T-cell (primary cell): Measurements from ENCODE around the gene LNP1. TPM values are rescaled to one million over a fixed set of nuclear protein-coding genes. Genes with fewer than 3 reads are reported as not detected.

Experiments
- ATAC-seq, 4 experiments: fragments of 200-7000 bp in 3 of 4; fragments of 150-1000 bp in 1 of 4; cut with Tn5 transposase; replicated peaks in 1 of 4; 1 replicate in 3 of 4; 2 replicates in 1 of 4; pipeline ENCODE4 v1.10.0; 2021; ENCODE audit warnings: moderate library complexity in 3 of 4, mild to moderate bottlenecking in 2 of 4, moderate number of reproducible peaks in 1 of 4
- CTCF ChIA-PET, 2 donors: fragments of 300-600 bp; sonication (Branson Sonifier 250); formaldehyde crosslinking; loops; one replicate each; lab custom pipeline; 2022; ENCODE audit warnings: antibody characterized with exemption in 2 of 2; lab: Charles Lee
- POLR2A ChIA-PET, 2 donors: fragments of 300-600 bp; sonication (Branson Sonifier 250); formaldehyde crosslinking; loops; one replicate each; lab custom pipeline; 2022; ENCODE audit warnings: antibody characterized with exemption in 2 of 2; lab: Charles Lee
- DNase-seq, 35 experiments: peaks; one replicate each; pipeline versions ENCODE4 v3.0.0 to v3.0.0-alpha.2; 2013 to 2023
- H3K27ac ChIP-seq: one replicate; pipeline ENCODE4 v1.5.1; 2013; ENCODE audit warnings: low read length
- H3K27me3 ChIP-seq, 2 experiments: replicated peaks in 1 of 2; 1 replicate in 1 of 2; 2 replicates in 1 of 2; pipeline versions ENCODE4 v1.6.1 to v1.7.0; 2013; ENCODE audit warnings: low read length in 1 of 2, mixed read lengths in 1 of 2; ENCODE audit not compliant: control insufficient read depth in 2 of 2, insufficient read depth in 2 of 2; ENCODE audit errors: extremely low read depth in 1 of 2
- H3K36me3 ChIP-seq, 2 donors: 1 replicate in 1 of 2; 2 replicates in 1 of 2; pipeline versions ENCODE4 v1.6.1 to v1.7.0; 2013; ENCODE audit warnings: low read length in 1 of 2; ENCODE audit not compliant: control insufficient read depth in 2 of 2, insufficient read depth in 1 of 2; ENCODE audit errors: extremely low read depth in 1 of 2
- H3K4me1 ChIP-seq, 2 experiments: 1 replicate in 1 of 2; 2 replicates in 1 of 2; pipeline versions ENCODE4 v1.6.1 to v1.7.0; 2013; ENCODE audit warnings: low read length in 2 of 2, mixed read lengths in 1 of 2; ENCODE audit not compliant: insufficient read depth in 2 of 2, control insufficient read depth in 1 of 2; ENCODE audit errors: extremely low read depth in 1 of 2
- H3K4me3 ChIP-seq, 2 donors: 1 replicate in 1 of 2; 2 replicates in 1 of 2; pipeline versions ENCODE4 v1.5.1 to v1.7.0; 2013; ENCODE audit warnings: mild to moderate bottlenecking in 2 of 2, low read length in 1 of 2, moderate library complexity in 1 of 2; ENCODE audit not compliant: control insufficient read depth in 1 of 2; ENCODE audit errors: extremely low read depth in 1 of 2
- H3K9me3 ChIP-seq: 2 replicates; pipeline ENCODE4 v1.7.0; 2013
- H3K27ac Mint-ChIP-seq, 2 donors: one replicate each; pipeline ENCODE4 v1.8.0; 2020 to 2021; ENCODE audit warnings: mild to moderate bottlenecking in 2 of 2, mixed read lengths in 2 of 2
- H3K27me3 Mint-ChIP-seq, 2 donors: one replicate each; pipeline ENCODE4 v1.8.0; 2021 to 2022; ENCODE audit warnings: mixed read lengths in 2 of 2
- H3K36me3 Mint-ChIP-seq: one replicate; pipeline ENCODE4 v1.8.0; 2021; ENCODE audit warnings: mixed read lengths
- H3K4me1 Mint-ChIP-seq, 3 donors: one replicate each; pipeline ENCODE4 v1.8.0; 2020 to 2022; ENCODE audit warnings: mixed read lengths in 3 of 3, mild to moderate bottlenecking in 1 of 3
- H3K4me3 Mint-ChIP-seq, 3 donors: one replicate each; pipeline ENCODE4 v1.8.0; 2020 to 2022; ENCODE audit warnings: mild to moderate bottlenecking in 3 of 3, mixed read lengths in 3 of 3, moderate library complexity in 3 of 3
- H3K9me3 Mint-ChIP-seq, 3 donors: one replicate each; pipeline ENCODE4 v1.8.0; 2020 to 2022; ENCODE audit warnings: mixed read lengths in 3 of 3
- WGBS: methylation state at CpG from one replicate; pipeline ENCODE4 v1.1.5; 2013; ENCODE audit warnings: missing lambda C conversion rate; ENCODE audit not compliant: insufficient coverage; 5-methylcytosine and 5-hydroxymethylcytosine counted together
- total RNA-seq, 35 experiments: library from RNA in 6 of 35; stranded (reverse) in 6 of 35; fragments of 120-200 nt in 1 of 35; gene quantifications; one replicate each; pipeline versions ENCODE4 v1.2.1 to v1.2.4 and lab custom pipeline; 2013 to 2026

The LNP1 gene
- total RNA-seq, 5 donors from 2014 or later (not counting 1 experiment from before 2014, with no cell fraction given) = 0.88 to 1.7 (median 1.4) TPM

- Histone ChIP-seq H3K36me3 (peaks cover 5 to 41% of the 10 kb centered on the region in 2 donors), H3K4me1 (no peaks in the 10 kb centered on the region), H3K4me3 (no peak overlapping the region), H3K9me3 (no peaks in the 10 kb centered on the region), H3K27ac (no peak overlapping the region), H3K27me3 (no peaks in the 10 kb centered on the region)
- ChIA-PET CTCF (interaction anchor here in 1 of 2 donors (0.6 kb wide), 1 partner anchor 291 kb away, joined by 5 read pairs; no protein-coding TSS in a partner anchor), POLR2A (interaction anchor here in 1 of 2 donors (0.5 to 0.9 kb wide), 3 partner anchors 9 to 43 kb away, joined by 3 to 5 read pairs (median 3); no protein-coding TSS in a partner anchor)
- H3K27me3 Mint-ChIP-seq = no peaks in the 10 kb centered on the region
- no peak overlapping the region for H3K4me3 Mint-ChIP-seq
- H3K27ac Mint-ChIP-seq = no peak overlapping the region
- no peaks in the 10 kb centered on the region for H3K9me3 Mint-ChIP-seq
- peaks cover 45% of the 10 kb centered on the region for H3K36me3 Mint-ChIP-seq
- no peak for DNase-seq
- peaks cover 0 to 5% (median 0%) of the 10 kb centered on the region in 3 donors for H3K4me1 Mint-ChIP-seq
- ATAC-seq = no peak
Observed at GRCh38 chr3:100374521-100374920, 26.8 kb upstream of the LNP1 start.

GRCh38 chr3:100376301-100376700, 25.0 kb upstream of the LNP1 start:
- peaks cover 0 to 5% (median 0%) of the 10 kb centered on the region in 3 donors for H3K4me1 Mint-ChIP-seq
- H3K4me3 Mint-ChIP-seq = no peak overlapping the region
- no peak overlapping the region for H3K4me3 ChIP-seq
- H3K27me3 Mint-ChIP-seq = no peaks in the 10 kb centered on the region
- CTCF ChIA-PET = interaction anchor here in 1 of 2 donors (0.7 kb wide), 1 partner anchor 36 kb away, joined by 4 read pairs; no protein-coding TSS in a partner anchor
- no peaks in the 10 kb centered on the region for H3K9me3 Mint-ChIP-seq
- H3K4me1 ChIP-seq = no peaks in the 10 kb centered on the region
- peaks cover 54% of the 10 kb centered on the region for H3K36me3 Mint-ChIP-seq
- no peaks in the 10 kb centered on the region for H3K9me3 ChIP-seq
- DNase-seq = no peak
- no peak overlapping the region for H3K27ac Mint-ChIP-seq
- H3K27ac ChIP-seq = no peak overlapping the region
- peaks cover 9 to 48% of the 10 kb centered on the region in 2 donors for H3K36me3 ChIP-seq
- H3K27me3 ChIP-seq = no peaks in the 10 kb centered on the region
- POLR2A ChIA-PET = no interaction called here
- no peak for ATAC-seq
- WGBS = 100% methylated on average over 3 of the region's 4 CpGs

DNA sequence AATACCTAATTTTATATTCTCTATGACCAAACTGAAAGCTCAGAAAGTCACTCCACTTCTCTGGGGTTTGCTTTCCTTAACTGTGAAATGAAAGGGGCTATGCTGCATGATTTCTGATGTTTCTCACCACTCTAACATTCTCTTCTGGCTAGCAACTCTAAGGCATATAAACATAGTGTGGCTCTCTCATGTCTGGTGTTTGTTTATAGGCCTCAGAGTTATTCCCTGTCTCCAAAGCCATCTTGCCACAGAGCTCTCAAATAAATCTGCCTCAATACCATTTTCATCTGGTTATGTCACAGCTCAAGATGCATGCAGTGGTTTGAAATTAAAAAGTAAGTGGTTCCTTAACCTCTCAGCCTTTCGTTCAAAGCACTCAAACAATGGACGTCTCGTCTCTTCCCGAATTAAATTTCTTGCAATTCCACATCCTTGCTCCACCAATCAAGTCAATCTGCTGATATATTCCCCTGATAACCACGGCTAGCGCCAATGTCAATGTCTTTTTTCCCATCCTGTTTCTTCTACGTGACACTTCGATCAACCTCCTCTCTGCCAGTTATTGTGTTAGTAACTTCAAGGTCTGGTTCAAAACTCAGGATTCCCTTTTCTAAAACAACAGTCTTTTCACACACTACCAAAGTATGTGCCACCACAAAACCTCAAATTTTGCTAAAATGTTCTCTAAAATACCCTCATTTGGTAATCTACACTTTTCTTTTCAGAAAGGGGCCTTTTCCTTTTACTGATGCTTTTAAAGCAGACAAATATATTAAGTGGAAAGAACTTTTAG, 16.4 kb upstream of the LNP1 start:
- H3K27ac Mint-ChIP-seq = no peak overlapping the region
- H3K27me3 Mint-ChIP-seq = no peaks in the 10 kb centered on the region
- H3K36me3 Mint-ChIP-seq = peaks cover 48% of the 10 kb centered on the region
- Histone ChIP-seq H3K27ac (no peak overlapping the region), H3K4me1 (peaks cover 0 to 3% of the 10 kb centered on the region in 2 experiments), H3K4me3 (no peak overlapping the region), H3K27me3 (no peaks in the 10 kb centered on the region), H3K36me3 (peaks cover 0 to 54% of the 10 kb centered on the region in 2 donors), H3K9me3 (peaks cover 6% of the 10 kb centered on the region)
- H3K4me1 Mint-ChIP-seq = peaks cover 15 to 22% (median 17%) of the 10 kb centered on the region in 3 donors
- ChIA-PET POLR2A (no interaction called here), CTCF (interaction anchor here in 1 of 2 donors (0.5 kb wide), 1 partner anchor 693 kb away, joined by 6 read pairs; no protein-coding TSS in a partner anchor)
- DNase-seq (no peak), ATAC-seq (no peak)
- H3K9me3 Mint-ChIP-seq = peaks cover 0 to 12% (median 4%) of the 10 kb centered on the region in 3 donors
- no peak overlapping the region for H3K4me3 Mint-ChIP-seq
- WGBS = 90% methylated on average over 7 of the region's 8 CpGs

DNA sequence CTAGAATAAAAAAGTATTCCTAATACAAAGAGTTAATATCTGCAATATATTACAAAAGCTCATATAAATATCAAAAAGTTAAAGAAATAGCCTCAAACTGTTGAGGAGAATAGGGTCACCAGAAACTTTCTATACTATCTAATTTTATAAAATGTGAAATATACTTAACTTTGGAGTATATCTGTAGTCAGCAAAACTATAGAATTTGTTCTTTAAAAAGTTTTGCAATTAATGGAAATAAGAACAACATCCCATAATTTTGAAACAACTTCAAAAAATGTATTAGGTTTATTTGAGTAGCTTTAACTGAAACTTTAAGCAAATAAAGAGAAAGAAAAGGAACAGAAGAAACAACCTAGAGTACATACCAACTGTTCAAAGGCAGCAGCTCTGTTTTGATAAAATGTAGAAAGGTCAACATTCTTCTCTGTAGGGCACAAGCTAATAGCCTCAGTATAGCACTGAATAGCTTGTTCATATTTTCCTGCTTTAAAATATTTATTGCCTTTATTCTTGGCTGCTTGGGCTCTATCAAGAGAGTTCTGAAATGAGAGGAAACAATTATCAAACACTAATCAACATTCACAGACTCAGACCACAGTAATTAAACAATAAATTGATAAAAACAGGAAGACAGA, 14.8 kb upstream of the LNP1 start:
- Histone ChIP-seq H3K4me3 (no peak overlapping the region), H3K36me3 (peaks cover 0 to 41% of the 10 kb centered on the region in 2 donors), H3K4me1 (peaks cover 0 to 3% of the 10 kb centered on the region in 2 experiments), H3K27me3 (no peaks in the 10 kb centered on the region), H3K9me3 (peaks cover 8% of the 10 kb centered on the region), H3K27ac (no peak overlapping the region)
- peaks cover 15 to 22% (median 17%) of the 10 kb centered on the region in 3 donors for H3K4me1 Mint-ChIP-seq
- no peak for DNase-seq
- H3K4me3 Mint-ChIP-seq = no peak overlapping the region
- ChIA-PET CTCF (interaction anchor here in 1 of 2 donors (0.6 kb wide), 1 partner anchor 79 kb away, joined by 5 read pairs; no protein-coding TSS in a partner anchor), POLR2A (interaction anchor here (0.6 to 1.0 kb wide), 6 partner anchors 12 to 1462 kb away, joined by 3 to 9 read pairs (median 3); no protein-coding TSS in a partner anchor)
- peaks cover 35% of the 10 kb centered on the region for H3K36me3 Mint-ChIP-seq
- peaks cover 0 to 12% (median 4%) of the 10 kb centered on the region in 3 donors for H3K9me3 Mint-ChIP-seq
- H3K27me3 Mint-ChIP-seq = no peaks in the 10 kb centered on the region
- ATAC-seq = no peak
- no peak overlapping the region for H3K27ac Mint-ChIP-seq

DNA sequence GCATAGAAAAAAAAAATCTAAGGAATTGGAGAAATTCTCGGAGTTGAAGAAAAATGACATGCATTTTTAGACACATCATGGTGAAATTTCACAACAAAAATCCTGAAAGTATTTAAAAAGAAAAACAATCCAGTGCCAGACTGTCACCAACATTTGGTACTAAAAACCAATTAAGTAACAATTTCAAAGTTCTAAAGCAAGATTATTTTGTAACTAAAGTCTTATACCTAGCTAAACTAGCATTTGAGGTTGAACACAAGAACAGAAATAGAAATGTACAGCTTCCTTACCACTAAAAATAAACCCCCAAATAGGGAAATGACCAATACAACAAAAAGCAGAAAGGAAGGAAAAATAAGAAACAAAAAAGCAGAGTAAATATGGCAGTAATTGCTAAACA, 12.3 kb upstream of the LNP1 start:
- no peaks in the 10 kb centered on the region for H3K27me3 Mint-ChIP-seq
- H3K27me3 ChIP-seq = no peaks in the 10 kb centered on the region
- DNase-seq (no peak), ATAC-seq (no peak)
- peaks cover 8% of the 10 kb centered on the region for H3K9me3 ChIP-seq
- no peak overlapping the region for H3K4me3 Mint-ChIP-seq
- peaks cover 32 to 37% (median 32%) of the 10 kb centered on the region in 3 donors for H3K4me1 Mint-ChIP-seq
- H3K9me3 Mint-ChIP-seq = peaks cover 0 to 12% (median 4%) of the 10 kb centered on the region in 3 donors
- H3K27ac ChIP-seq = no peak overlapping the region
- H3K36me3 ChIP-seq = peaks cover 0 to 20% of the 10 kb centered on the region in 2 donors
- peaks cover 28% of the 10 kb centered on the region for H3K36me3 Mint-ChIP-seq
- POLR2A ChIA-PET = interaction anchor here in 1 of 2 donors (0.6 kb wide), 1 partner anchor 1660 kb away, joined by 11 read pairs; no protein-coding TSS in a partner anchor
- CTCF ChIA-PET = no interaction called here
- H3K4me3 ChIP-seq = no peak overlapping the region
- H3K4me1 ChIP-seq = peaks cover 0 to 3% of the 10 kb centered on the region in 2 experiments
- H3K27ac Mint-ChIP-seq = no peak overlapping the region
- no CpG with 5 or more reads among the region's 1 CpG for WGBS
